AG09319 (cell line): ENCODE measurements around the gene FARS2.

Source experiments
- DNase-seq: peaks from one replicate; pipeline ENCODE4 v3.0.0-alpha.2; 2010; ENCODE audit warnings: low read depth; ENCODE audit errors: extremely low read depth
- TF ChIP-seq, protein P1 (sequence below): IDR thresholded peaks from 2 replicates; pipeline ENCODE4 v1.5.1; 2011; ENCODE audit warnings: low read depth, mild to moderate bottlenecking, inconsistent platforms, low read length, moderate library complexity

The FARS2 gene

GRCh38 chr6:5512422-5512821 is 251.1 kb downstream of the FARS2 start:
- no peak for DNase-seq
- TF ChIP-seq, protein P1, sequence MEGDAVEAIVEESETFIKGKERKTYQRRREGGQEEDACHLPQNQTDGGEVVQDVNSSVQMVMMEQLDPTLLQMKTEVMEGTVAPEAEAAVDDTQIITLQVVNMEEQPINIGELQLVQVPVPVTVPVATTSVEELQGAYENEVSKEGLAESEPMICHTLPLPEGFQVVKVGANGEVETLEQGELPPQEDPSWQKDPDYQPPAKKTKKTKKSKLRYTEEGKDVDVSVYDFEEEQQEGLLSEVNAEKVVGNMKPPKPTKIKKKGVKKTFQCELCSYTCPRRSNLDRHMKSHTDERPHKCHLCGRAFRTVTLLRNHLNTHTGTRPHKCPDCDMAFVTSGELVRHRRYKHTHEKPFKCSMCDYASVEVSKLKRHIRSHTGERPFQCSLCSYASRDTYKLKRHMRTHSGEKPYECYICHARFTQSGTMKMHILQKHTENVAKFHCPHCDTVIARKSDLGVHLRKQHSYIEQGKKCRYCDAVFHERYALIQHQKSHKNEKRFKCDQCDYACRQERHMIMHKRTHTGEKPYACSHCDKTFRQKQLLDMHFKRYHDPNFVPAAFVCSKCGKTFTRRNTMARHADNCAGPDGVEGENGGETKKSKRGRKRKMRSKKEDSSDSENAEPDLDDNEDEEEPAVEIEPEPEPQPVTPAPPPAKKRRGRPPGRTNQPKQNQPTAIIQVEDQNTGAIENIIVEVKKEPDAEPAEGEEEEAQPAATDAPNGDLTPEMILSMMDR: no peak

DNA sequence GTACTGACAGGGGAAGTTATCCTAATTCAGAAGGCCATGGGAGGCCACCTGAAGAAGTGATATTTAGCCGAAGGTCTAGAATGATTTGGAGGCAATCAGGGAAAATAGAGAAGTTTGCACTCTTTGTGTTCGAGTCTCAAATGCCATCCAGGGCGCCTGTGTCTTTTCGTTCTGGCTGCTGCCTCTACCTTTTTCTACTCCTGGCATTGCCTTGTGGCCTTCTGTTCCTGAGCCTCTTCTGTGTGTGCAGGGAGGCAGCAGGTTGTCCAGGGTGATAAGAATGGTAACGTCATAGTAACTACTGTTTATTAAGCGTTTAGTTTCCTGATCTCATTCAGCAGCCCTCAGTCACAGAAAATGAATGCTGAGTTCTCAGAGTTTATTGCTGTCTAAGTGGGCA is 252.1 kb downstream of the FARS2 start:
- TF ChIP-seq, protein P1: no peak
- no peak for DNase-seq

GRCh38 chr6:5514353-5514752 is 253.0 kb downstream of the FARS2 start:
- DNase-seq: no peak

GRCh38 chr6:5515200-5515599 is 253.9 kb downstream of the FARS2 start:
- TF ChIP-seq, protein P1: no peak
- DNase-seq: no peak

More at GRCh38 chr6:5514353-5514752, 253.0 kb downstream of the FARS2 start:
- TF ChIP-seq, protein P1: no peak

GRCh38 chr6:5516036-5516435 is 254.7 kb downstream of the FARS2 start:
- no peak for DNase-seq
- TF ChIP-seq, protein P1: no peak

- no peak for DNase-seq
- TF ChIP-seq, protein P1: no peak
These were observed 256.5 kb downstream of the FARS2 start for GRCh38 chr6:5517796-5518195.

- no peak for DNase-seq
- TF ChIP-seq, protein P1: no peak
These were observed 257.7 kb downstream of the FARS2 start for GRCh38 chr6:5518936-5519491.
